ENCODE results near the gene SLC2A5.
"Not testable (repeated sequence)": the region's sequence is repeated elsewhere in the genome, so short reads cannot be mapped to it uniquely, and the experiment has no call there.

SLC2A5 gene

DNA sequence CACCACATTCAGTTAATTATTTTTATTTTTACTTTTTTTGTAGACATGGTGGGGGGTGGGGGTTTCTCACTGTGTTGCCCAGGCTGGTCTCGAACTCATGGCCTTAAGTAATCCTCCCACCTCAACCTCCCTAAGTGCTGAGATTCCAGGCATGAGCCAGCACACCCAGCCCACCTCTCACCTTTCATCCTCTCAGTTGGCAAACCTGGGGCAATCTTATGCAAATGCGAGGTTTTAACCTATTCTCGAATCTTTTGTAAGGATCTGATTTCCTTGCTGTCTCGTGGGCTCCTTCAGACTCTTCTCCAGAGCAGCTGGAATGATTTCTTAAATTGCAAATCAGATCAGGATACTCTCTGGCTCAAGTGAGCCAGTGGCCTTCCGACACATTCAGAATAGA, 36.1 kb downstream of the SLC2A5 start:
- DNase-seq = no peak
- TF ChIP-seq, protein P1, sequence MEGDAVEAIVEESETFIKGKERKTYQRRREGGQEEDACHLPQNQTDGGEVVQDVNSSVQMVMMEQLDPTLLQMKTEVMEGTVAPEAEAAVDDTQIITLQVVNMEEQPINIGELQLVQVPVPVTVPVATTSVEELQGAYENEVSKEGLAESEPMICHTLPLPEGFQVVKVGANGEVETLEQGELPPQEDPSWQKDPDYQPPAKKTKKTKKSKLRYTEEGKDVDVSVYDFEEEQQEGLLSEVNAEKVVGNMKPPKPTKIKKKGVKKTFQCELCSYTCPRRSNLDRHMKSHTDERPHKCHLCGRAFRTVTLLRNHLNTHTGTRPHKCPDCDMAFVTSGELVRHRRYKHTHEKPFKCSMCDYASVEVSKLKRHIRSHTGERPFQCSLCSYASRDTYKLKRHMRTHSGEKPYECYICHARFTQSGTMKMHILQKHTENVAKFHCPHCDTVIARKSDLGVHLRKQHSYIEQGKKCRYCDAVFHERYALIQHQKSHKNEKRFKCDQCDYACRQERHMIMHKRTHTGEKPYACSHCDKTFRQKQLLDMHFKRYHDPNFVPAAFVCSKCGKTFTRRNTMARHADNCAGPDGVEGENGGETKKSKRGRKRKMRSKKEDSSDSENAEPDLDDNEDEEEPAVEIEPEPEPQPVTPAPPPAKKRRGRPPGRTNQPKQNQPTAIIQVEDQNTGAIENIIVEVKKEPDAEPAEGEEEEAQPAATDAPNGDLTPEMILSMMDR (IDR thresholded peaks at IDR 0.05; ENCODE audit: low read depth, low read length, missing control alignments) = no peak
- no peaks in the 10 kb centered on the region for H3K27me3 ChIP-seq (replicated peaks)
- no peak overlapping the region for H3K27ac ChIP-seq
- in situ Hi-C loops (cut with HindIII; ENCODE audit: low pct_ligation_motif_present, low sequenced_read_pairs) = no loop called here
- no peaks in the 10 kb centered on the region for H3K36me3 ChIP-seq (replicated peaks)
- no peak overlapping the region for H3K4me3 ChIP-seq (ENCODE audit: low read depth, low read length)

- no peaks in the 10 kb centered on the region for H3K27me3 ChIP-seq (replicated peaks)
- TF ChIP-seq, protein P1 (IDR thresholded peaks at IDR 0.05; ENCODE audit: low read depth, low read length, missing control alignments) = no peak
- H3K4me3 ChIP-seq (ENCODE audit: low read depth, low read length) = no peak overlapping the region
- in situ Hi-C loops (cut with HindIII; ENCODE audit: low pct_ligation_motif_present, low sequenced_read_pairs) = no loop called here
- DNase-seq = no peak
- no peak overlapping the region for H3K27ac ChIP-seq
- no peaks in the 10 kb centered on the region for H3K36me3 ChIP-seq (replicated peaks)
These were observed 37.8 kb downstream of the SLC2A5 start for GRCh38 chr1:9031484-9032259.

DNA sequence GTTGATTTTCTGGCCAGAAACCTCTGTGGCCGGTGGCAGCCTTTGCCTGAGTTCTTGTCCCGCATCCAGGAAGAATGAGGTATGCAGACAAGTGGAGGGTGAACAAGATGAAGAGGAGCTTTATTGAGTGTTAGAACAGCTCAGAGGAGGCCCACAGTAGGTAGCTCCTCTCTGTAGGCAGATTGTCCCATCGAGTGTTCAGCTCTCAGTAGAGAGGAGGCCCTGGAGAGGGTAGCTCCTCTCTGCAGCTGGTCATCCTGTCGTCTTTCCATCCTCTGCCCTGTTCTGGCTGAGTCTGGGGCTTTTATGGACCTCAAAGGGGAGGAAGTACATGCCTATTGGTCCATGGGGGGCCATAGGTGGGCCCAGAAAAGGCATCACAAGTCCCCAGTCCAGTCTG, 38.4 kb downstream of the SLC2A5 start:
- H3K27me3 ChIP-seq (replicated peaks); H3K27ac ChIP-seq; H3K4me3 ChIP-seq (ENCODE audit: low read depth, low read length); in situ Hi-C loops (cut with HindIII; ENCODE audit: low pct_ligation_motif_present, low sequenced_read_pairs); H3K36me3 ChIP-seq (replicated peaks); DNase-seq: not testable (repeated sequence)

- in situ Hi-C loops (cut with HindIII; ENCODE audit: low pct_ligation_motif_present, low sequenced_read_pairs) = no loop called here
- DNase-seq = no peak
- no peak overlapping the region for H3K27ac ChIP-seq
- TF ChIP-seq, protein P1 (IDR thresholded peaks at IDR 0.05; ENCODE audit: low read depth, low read length, missing control alignments) = no peak
- no peaks in the 10 kb centered on the region for H3K36me3 ChIP-seq (replicated peaks)
- no peaks in the 10 kb centered on the region for H3K27me3 ChIP-seq (replicated peaks)
- no peak overlapping the region for H3K4me3 ChIP-seq (ENCODE audit: low read depth, low read length)
These were observed 40.3 kb downstream of the SLC2A5 start for GRCh38 chr1:9028921-9029705.

DNA sequence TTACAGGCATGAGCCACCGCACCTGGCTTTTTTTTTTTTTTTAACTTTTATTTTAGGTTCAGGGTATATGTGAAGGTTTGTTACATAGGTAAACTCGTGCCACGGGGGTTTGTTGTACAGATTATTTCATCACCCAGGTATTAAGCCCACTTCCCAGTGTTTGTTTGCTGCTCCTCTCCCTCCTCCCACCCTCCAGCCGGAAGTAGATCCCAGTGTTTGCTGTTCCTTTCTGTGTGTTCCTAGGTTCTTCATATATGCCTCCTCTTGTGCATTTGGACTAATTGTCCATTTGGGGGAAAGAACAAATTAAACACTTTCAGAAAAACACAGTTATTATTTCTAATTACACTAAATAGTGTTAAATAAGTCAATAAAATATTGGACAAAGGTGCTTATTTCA, 42.1 kb downstream of the SLC2A5 start:
- in situ Hi-C loops (cut with HindIII; ENCODE audit: low pct_ligation_motif_present, low sequenced_read_pairs) = no loop called here
- H3K27ac ChIP-seq = no peak overlapping the region
- TF ChIP-seq, protein P1 (IDR thresholded peaks at IDR 0.05; ENCODE audit: low read depth, low read length, missing control alignments) = no peak
- H3K27me3 ChIP-seq (replicated peaks) = no peaks in the 10 kb centered on the region
- DNase-seq = no peak
- no peak overlapping the region for H3K4me3 ChIP-seq (ENCODE audit: low read depth, low read length)
- no peaks in the 10 kb centered on the region for H3K36me3 ChIP-seq (replicated peaks)

DNA sequence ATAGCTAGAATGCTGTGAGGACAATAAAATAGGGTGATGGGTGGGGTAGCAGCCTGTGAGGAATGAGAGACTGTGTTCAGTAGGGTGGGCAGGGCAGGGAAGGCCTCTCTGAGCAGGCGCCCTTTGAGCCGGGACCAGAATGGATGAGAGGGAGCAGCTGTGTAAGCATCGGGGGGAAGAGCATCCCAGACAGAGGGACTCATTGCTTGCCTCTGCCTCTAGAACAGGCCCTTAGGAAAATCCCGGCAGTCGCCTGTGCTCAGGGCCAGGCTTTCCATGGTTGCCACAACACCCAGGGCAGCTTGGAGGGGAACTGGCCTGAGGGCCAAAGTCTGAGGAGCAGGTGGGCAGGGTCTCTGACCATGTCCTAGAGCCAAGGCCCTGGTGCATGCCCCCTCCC, 44.0 kb downstream of the SLC2A5 start:
- Histone ChIP-seq H3K36me3 (replicated peaks) (no peaks in the 10 kb centered on the region), H3K27me3 (replicated peaks) (no peaks in the 10 kb centered on the region), H3K4me3 (ENCODE audit: low read depth, low read length) (no peak overlapping the region), H3K27ac (no peak overlapping the region)
- in situ Hi-C loops (cut with HindIII; ENCODE audit: low pct_ligation_motif_present, low sequenced_read_pairs) = no loop called here
- no peak for DNase-seq
- TF ChIP-seq, protein P1 (IDR thresholded peaks at IDR 0.05; ENCODE audit: low read depth, low read length, missing control alignments) = no peak

Data from brain microvascular endothelial cell (primary cell).